Breast epithelium (tissue), 4 donors: Measurements from ENCODE around the gene PTPRN2. TPM values are rescaled to one million over a fixed set of nuclear protein-coding genes. Genes with fewer than 3 reads are reported as not detected.

Experiments
- DNase-seq, 2 donors: peaks; one replicate each; pipeline ENCODE4 v3.0.0-alpha.2; 2019; ENCODE audit warnings: low spot score in 2 of 2
- H3K27ac ChIP-seq, 2 donors: fragments of 200-600 bp; sonication (generic) in 1 of 2; one replicate each; pipeline ENCODE4 v1.5.1; 2016 to 2019; ENCODE audit warnings: mild to moderate bottlenecking in 1 of 2
- H3K27me3 ChIP-seq, 2 donors: fragments of 200-600 bp; sonication (generic) in 1 of 2; one replicate each; pipeline versions ENCODE4 v1.5.1 to v1.6.0; 2017 to 2019; ENCODE audit warnings: control low read depth in 1 of 2, mild to moderate bottlenecking in 1 of 2
- H3K36me3 ChIP-seq: fragments of 200-600 bp; one replicate; pipeline ENCODE4 v1.5.1; 2019
- H3K4me1 ChIP-seq, 2 donors: fragments of 200-600 bp; sonication (generic); one replicate each; pipeline ENCODE4 v1.5.1; 2016 to 2019; ENCODE audit warnings: control low read depth in 1 of 2
- H3K4me3 ChIP-seq, 3 donors: fragments of 200-600 bp; sonication (generic); 1 replicate in 2 of 3; 2 replicates in 1 of 3; pipeline ENCODE4 v1.5.1; 2016 to 2019; ENCODE audit warnings: mild to moderate bottlenecking in 3 of 3, moderate library complexity in 2 of 3
- H3K9me3 ChIP-seq, 2 donors: fragments of 200-600 bp; sonication (generic) in 1 of 2; one replicate each; pipeline ENCODE4 v1.5.1; 2016 to 2019; ENCODE audit warnings: control low read depth in 1 of 2
- POLR2A ChIP-seq: fragments of 450-650 bp; IDR thresholded peaks from one replicate; pipeline ENCODE4 v1.6.1; 2016; ENCODE audit warnings: antibody characterized with exemption, mild to moderate bottlenecking, moderate library complexity
- POLR2AphosphoS5 ChIP-seq, 3 donors: sonication (generic); formaldehyde crosslinking; IDR thresholded peaks; one replicate each; pipeline ENCODE4 v1.6.1; 2017; ENCODE audit warnings: antibody characterized with exemption in 3 of 3
- intact Hi-C: fragments of 100-400 bp; cut with DNase I; formaldehyde crosslinking; loops from one replicate; pipeline ENCODE4 v1.15.1; 2023; ENCODE audit warnings: low total_unique reads
- total RNA-seq, 3 donors: library from RNA; depleted of rRNA; stranded (reverse); fragments of >200 nt; gene quantifications; one replicate each; pipeline ENCODE4 v1.1.0, GENCODE V29; 2016
- TF ChIP-seq, protein P1 (sequence below), 3 donors: fragments of 450-650 bp; IDR thresholded peaks; one replicate each; pipeline ENCODE4 v1.5.1; 2016 to 2017; ENCODE audit warnings: antibody characterized with exemption in 3 of 3, mild to moderate bottlenecking in 3 of 3, moderate library complexity in 3 of 3

Gene PTPRN2
- total RNA-seq, 3 donors from 2014 or later, result 1.6 to 2.2 (median 2.2) TPM

DNA sequence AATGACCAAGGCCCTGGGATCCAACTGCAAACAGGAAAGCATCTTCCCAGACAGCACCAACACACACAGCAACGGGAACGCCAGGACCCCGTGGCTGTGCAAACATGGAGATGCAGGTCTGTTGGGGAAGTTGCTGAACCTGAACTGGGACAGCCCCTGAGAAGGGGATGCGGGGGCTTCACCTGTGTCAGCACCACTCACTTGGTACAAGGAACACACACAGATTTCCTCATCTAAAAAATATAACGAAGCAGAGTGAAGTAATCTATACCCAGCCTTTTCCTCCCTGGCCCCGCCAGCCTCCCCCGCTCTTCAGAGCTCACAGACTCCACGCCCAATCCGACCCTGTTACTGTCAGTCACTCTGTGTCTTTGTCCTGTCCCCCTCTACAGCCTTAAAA, 93.0 kb downstream of the PTPRN2 start:
- H3K4me3 ChIP-seq, result no peak overlapping the region
- intact Hi-C loops, result no loop called here
- TF ChIP-seq POLR2A, result no peak
- TF ChIP-seq POLR2AphosphoS5 (IDR thresholded peaks at IDR 0.05), result no peak
- TF ChIP-seq, protein P1, sequence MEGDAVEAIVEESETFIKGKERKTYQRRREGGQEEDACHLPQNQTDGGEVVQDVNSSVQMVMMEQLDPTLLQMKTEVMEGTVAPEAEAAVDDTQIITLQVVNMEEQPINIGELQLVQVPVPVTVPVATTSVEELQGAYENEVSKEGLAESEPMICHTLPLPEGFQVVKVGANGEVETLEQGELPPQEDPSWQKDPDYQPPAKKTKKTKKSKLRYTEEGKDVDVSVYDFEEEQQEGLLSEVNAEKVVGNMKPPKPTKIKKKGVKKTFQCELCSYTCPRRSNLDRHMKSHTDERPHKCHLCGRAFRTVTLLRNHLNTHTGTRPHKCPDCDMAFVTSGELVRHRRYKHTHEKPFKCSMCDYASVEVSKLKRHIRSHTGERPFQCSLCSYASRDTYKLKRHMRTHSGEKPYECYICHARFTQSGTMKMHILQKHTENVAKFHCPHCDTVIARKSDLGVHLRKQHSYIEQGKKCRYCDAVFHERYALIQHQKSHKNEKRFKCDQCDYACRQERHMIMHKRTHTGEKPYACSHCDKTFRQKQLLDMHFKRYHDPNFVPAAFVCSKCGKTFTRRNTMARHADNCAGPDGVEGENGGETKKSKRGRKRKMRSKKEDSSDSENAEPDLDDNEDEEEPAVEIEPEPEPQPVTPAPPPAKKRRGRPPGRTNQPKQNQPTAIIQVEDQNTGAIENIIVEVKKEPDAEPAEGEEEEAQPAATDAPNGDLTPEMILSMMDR (IDR thresholded peaks at IDR 0.05), result no peak
- H3K4me1 ChIP-seq, result no peaks in the 10 kb centered on the region
- no peak for DNase-seq
- H3K27ac ChIP-seq, result no peak overlapping the region
- H3K27me3 ChIP-seq, result peaks cover 0 to 54% of the 10 kb centered on the region in 2 donors
- no peaks in the 10 kb centered on the region for H3K36me3 ChIP-seq
- peaks cover 0 to under 1% of the 10 kb centered on the region in 2 donors for H3K9me3 ChIP-seq

DNA sequence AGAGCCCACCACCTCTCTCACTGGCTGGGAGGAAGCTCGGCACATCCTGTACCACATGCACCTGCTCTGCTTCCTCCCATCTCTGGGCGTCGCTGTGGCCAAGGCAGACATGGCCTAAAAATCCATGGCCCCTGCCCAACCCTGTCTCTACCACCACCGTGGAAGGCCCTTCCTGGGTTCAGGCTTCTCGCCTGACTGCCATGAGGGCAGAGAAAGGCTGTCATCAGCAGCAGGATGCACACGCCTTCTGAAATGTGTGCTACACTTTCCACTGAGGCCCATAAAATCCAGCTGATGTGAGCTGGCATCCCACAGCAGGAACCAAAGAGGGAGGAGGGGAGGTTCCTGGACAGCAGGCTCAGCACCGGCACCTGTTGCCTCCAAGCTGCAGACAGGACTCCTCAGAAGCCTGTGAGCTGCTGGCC, 93.4 kb downstream of the PTPRN2 start:
- DNase-seq, result no peak
- Histone ChIP-seq H3K4me3 (no peak overlapping the region), H3K4me1 (no peaks in the 10 kb centered on the region), H3K36me3 (no peaks in the 10 kb centered on the region), H3K27ac (no peak overlapping the region), H3K9me3 (peaks cover 0 to 3% of the 10 kb centered on the region in 2 donors), H3K27me3 (peaks cover 0 to 58% of the 10 kb centered on the region in 2 donors)
- intact Hi-C loops, result no loop called here
- TF ChIP-seq, protein P1 (IDR thresholded peaks at IDR 0.05), result no peak
- TF ChIP-seq POLR2A (no peak), POLR2AphosphoS5 (IDR thresholded peaks at IDR 0.05) (no peak)

- peaks cover 0 to 67% of the 10 kb centered on the region in 2 donors for H3K27me3 ChIP-seq
- TF ChIP-seq POLR2A, result no peak
- TF ChIP-seq, protein P1 (IDR thresholded peaks at IDR 0.05), result no peak
- no peak for TF ChIP-seq POLR2AphosphoS5 (IDR thresholded peaks at IDR 0.05)
- H3K36me3 ChIP-seq, result no peaks in the 10 kb centered on the region
- peaks cover 0 to 3% of the 10 kb centered on the region in 2 donors for H3K9me3 ChIP-seq
- intact Hi-C loops, result no loop called here
- H3K4me1 ChIP-seq, result no peaks in the 10 kb centered on the region
- no peak for DNase-seq
- H3K27ac ChIP-seq, result no peak overlapping the region
- no peak overlapping the region for H3K4me3 ChIP-seq
Observed at GRCh38 chr7:158492367-158492764, 95.3 kb downstream of the PTPRN2 start.

GRCh38 chr7:158491094-158491493, 96.5 kb downstream of the PTPRN2 start:
- Histone ChIP-seq H3K36me3 (no peaks in the 10 kb centered on the region), H3K27me3 (peaks cover 0 to 63% of the 10 kb centered on the region in 2 donors), H3K9me3 (peaks cover 0 to 3% of the 10 kb centered on the region in 2 donors), H3K4me1 (no peaks in the 10 kb centered on the region), H3K4me3 (no peak overlapping the region), H3K27ac (no peak overlapping the region)
- TF ChIP-seq POLR2AphosphoS5 (IDR thresholded peaks at IDR 0.05) (no peak), POLR2A (no peak)
- TF ChIP-seq, protein P1 (IDR thresholded peaks at IDR 0.05), result no peak
- intact Hi-C loops, result no loop called here
- DNase-seq, result no peak

DNA sequence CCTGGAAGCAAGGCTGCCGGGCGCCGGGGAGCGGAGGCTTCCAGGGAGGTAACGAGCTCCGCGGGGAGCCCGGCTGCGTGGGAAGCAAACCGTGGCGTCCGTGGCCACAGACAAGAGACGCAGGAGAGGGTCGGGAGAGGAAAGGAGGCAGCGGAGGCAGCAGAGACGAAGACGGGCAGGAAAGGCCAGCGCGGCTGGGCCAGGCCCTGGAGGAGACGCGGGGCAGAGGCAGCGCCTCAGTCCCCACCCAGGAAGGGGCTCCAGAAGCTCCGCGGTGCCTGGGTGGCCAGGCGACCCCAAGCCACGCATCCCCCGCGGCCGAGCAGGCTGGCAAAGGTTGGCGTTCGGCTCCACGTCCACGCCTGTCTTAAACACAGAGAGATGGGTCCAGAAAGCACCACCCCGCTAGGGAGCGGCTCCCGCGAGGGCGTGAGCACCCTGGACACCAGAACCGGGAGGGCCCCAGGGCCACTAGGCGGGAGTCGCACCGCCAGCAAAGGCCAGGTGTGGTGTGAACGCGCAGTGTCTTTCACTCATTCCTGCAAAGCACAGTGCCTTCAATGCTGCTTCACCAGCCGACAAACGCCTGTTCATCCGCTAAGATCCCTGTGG, 97.3 kb downstream of the PTPRN2 start:
- TF ChIP-seq, protein P1 (IDR thresholded peaks at IDR 0.05), result no peak
- no peak for TF ChIP-seq POLR2AphosphoS5 (IDR thresholded peaks at IDR 0.05)
- no peak for TF ChIP-seq POLR2A
- intact Hi-C loops, result no loop called here
- no peak for DNase-seq

More for the DNA sequence above, 97.3 kb downstream of the PTPRN2 start:
- no peaks in the 10 kb centered on the region for H3K4me1 ChIP-seq
- no peaks in the 10 kb centered on the region for H3K36me3 ChIP-seq
- peaks cover 0 to 55% of the 10 kb centered on the region in 2 donors for H3K27me3 ChIP-seq
- no peak overlapping the region for H3K27ac ChIP-seq
- peaks cover 0 to 3% of the 10 kb centered on the region in 2 donors for H3K9me3 ChIP-seq
- no peak overlapping the region for H3K4me3 ChIP-seq
